GM19395 (cell line): Measurements from ENCODE around the gene CCDC175.

Source experiments
- ATAC-seq: cut with Tn5 transposase; IDR thresholded peaks from one replicate; pipeline ENCODE4 v1.9.1; 2021; ENCODE audit warnings: mild to moderate bottlenecking, moderate library complexity; ENCODE audit not compliant: unreplicated experiment

Gene CCDC175

GRCh38 chr14:59541731-59542130 is 34.9 kb downstream of the CCDC175 start:
- no peak for ATAC-seq

GRCh38 chr14:59540852-59541251 is 35.8 kb downstream of the CCDC175 start:
- no peak for ATAC-seq

- ATAC-seq = no peak
Observed at GRCh38 chr14:59538936-59539335, 37.7 kb downstream of the CCDC175 start.

DNA sequence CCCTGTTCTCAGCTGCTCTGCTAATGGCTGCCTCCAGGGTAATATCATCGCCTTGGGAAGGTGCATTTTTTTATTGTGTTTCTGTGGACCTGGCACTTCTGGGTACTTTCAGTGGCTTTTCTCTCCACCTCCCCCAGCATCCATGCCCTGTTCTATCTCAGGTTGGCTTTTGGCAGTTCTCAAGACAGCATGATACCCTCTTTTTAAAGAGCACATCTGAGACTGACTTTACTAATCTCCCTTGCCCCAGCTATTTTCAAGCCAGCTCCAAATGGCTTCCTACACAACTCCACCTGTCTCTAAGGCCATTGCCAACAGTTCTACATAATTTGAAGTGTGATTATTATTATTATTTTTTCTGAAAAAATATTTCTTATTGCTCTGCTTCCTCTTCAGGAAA is 39.1 kb downstream of the CCDC175 start:
- no peak for ATAC-seq

GRCh38 chr14:59534361-59534987 is 42.1 kb downstream of the CCDC175 start:
- no peak for ATAC-seq

- ATAC-seq = no peak
Observed at GRCh38 chr14:59532419-59532818, 44.2 kb downstream of the CCDC175 start.

GRCh38 chr14:59530349-59530748 is 46.3 kb downstream of the CCDC175 start:
- no peak for ATAC-seq

- no peak for ATAC-seq
Observed at GRCh38 chr14:59529189-59529588, 47.4 kb downstream of the CCDC175 start.

- ATAC-seq = no peak
Observed at GRCh38 chr14:59520224-59520623, 56.4 kb downstream of the CCDC175 start.

GRCh38 chr14:59511916-59512575 is 64.6 kb downstream of the CCDC175 start:
- ATAC-seq = no peak

- ATAC-seq = no peak
Observed at GRCh38 chr14:59510966-59511365, 65.6 kb downstream of the CCDC175 start.

GRCh38 chr14:59510001-59510400 is 66.6 kb downstream of the CCDC175 start:
- ATAC-seq = no peak

GRCh38 chr14:59509101-59509500 is 67.5 kb downstream of the CCDC175 start:
- ATAC-seq = no peak

DNA sequence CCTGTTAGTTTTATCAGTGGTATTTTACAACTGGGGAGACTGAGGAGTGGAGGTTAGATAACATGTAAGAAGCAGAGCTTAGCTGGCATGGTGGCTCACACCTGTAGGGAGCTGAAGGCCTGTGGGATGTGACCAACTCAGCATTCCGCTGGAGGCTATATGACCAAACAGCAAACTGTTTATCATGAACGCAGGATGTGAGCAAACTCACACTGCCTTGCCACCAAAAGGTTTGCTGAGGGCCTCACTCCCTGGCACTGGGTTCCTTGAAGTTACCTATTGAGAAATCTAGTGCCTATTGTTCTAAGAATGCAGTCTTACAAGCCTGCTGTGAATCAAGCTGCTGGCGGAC is 68.9 kb downstream of the CCDC175 start:
- ATAC-seq = no peak

DNA sequence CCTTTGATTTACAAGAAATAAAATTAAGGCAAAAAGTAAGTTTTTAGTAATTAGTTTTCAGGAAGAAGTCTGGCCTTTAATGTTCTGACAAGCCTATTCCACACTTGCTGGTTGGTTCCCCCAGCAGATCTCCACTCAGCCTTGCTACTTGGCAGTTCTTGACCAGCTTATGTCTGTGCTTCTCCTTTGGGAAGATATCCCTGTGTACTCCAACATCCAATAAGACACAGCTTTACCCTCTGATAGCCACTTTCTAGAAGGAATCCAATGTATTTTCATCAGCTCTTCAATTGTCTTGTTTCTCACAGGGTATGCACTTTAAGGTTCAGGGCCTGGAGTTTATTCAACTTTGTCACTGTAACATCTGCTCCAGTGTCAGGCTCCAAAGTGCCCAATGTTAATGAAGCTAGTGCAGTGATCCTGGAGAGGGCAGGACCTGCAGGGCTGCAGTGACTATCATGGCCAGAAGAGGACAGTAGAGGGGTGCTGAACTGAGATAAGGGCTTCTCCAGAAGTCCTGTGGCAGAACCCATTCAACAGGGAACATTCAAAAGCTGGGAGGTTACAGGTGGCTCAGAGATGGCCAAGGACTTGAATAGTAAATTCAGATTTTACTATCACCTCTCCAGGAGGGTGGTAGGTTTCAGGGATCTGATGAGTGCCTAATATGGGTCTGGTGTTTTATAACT is 69.4 kb downstream of the CCDC175 start:
- ATAC-seq = peak; percentile 83

DNA sequence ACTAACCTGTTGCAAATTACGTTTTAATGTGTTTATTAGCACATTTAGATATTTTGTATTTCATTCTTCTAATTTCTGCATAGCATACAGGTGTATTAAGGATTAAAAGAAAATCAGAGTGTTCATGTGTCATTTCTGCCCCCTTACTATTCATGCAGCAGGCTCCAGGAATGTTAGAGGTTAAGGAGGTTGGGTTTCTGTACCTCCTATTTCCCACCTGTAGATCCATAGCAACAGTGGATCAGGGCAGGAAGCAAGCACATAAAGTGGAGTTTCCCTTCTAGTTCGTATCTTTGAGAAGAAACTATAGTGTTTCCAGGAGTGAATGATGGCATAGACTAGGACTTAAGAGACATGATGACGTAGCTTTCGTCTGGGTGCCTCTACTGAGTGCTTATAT is 73.4 kb downstream of the CCDC175 start:
- no peak for ATAC-seq

DNA sequence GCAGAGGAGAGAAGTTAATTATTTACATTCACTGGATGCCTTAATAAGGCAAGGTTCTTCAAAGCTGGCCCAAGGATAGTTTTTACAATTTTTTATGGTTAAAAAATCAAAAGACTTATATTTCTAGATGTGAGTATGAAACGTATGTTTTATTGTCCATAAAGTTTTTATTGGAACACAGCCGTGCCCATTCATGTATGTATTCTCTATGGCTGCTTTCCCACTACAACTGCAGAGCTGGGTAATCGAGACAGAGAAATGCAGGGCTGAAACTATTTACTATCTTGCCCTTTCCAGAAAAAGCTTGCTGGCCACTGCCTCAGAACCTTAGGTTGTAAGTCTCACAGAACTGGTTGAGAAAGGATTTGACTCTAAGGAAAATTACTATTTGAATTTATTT is 75.9 kb downstream of the CCDC175 start:
- no peak for ATAC-seq

- ATAC-seq = no peak
Observed at GRCh38 chr14:59492384-59492783, 84.2 kb downstream of the CCDC175 start.

GRCh38 chr14:59490756-59491155 is 85.9 kb downstream of the CCDC175 start:
- no peak for ATAC-seq

DNA sequence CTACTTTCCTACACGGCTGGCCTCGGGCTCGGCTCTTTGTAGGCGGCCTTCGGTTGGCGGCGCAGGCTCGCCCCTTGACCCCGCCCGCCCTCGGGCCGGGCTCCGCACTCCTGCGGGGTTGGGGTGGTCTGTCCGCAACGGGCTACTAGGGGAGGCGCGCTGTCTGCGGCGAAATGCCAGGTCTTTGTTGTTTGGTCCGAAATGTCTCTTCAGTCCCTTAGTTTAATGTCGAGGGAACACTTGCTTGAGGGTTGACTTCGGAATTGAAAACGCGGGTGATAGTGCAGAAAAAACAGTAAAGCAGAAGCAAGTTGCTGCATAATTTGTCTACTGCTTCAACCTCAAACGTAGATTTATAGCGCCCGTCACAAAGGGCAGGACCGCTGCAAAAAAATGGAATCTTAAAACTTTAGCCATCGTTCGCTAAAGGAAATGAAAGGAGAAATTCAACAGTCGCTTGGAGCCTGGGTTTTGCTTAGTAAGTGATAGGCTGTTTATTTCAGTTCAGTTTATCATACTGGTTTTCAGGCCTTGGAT is 91.9 kb downstream of the CCDC175 start:
- ATAC-seq = peak; percentile 58

DNA sequence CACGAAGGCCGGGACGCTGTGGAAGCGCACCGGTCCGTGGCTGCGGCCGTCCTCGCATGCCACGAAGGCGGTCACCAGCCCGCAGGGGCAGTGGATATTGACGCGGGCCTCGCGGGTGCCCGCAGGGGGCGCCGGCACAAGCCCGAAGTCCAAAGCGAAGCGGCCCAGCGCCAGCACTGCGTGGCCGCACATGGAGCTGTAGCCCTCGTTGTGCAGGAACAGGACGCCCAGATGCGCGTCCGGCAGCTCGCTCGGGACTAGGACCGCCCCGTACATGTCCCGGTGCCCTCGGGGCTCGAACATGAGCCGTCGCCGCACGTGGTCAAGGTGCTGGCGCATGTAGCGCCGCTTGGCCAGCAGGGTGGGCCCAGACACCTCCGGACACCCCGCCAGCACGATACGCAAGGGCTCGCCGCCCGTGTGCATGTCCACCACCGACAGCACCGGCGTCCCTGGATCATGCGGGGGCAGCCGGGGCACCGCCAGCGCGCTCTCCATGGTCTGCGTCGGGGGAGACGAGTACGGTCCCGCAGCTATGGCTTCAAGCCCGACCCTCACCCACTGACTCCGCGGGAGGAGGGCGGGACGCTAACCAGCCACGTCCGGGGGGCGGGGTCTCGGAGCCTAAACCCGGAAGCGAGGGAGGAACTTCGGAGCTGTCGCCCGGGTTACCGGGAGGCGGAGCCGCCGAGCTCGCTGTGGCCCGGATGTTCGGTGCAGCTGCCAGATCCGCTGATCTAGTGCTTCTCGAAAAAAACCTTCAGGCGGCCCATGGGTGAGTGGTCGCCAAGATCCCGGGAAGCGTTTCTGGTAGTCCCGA is 92.6 kb downstream of the CCDC175 start, which contains the start of the genes JKAMP and L3HYPDH:
Gene JKAMP, plus strand, starts transcription at position 699 of the 820 bp plus-strand sequence. Its CDS starts 73 bp downstream, at position 772.
Gene L3HYPDH, minus strand, starts transcription at position 590 of the 820 bp plus-strand sequence. Its CDS starts 92 bp downstream, at position 498.
- ATAC-seq = peak; percentile 87
